Activated CD4-positive, alpha-beta T cell treated with anti-CD3 and anti-CD28 coated beads, Interleukin-2, amount 10 ng/mL, durations not matched to agents 24 days and 14 days (primary cell): ENCODE measurements around the gene ADCY3. TPM values are rescaled to one million over a fixed set of nuclear protein-coding genes. Genes with fewer than 3 reads are reported as not detected.

Experiments
- DNase-seq: peaks from one replicate; pipeline ENCODE4 v3.0.0; 2022
- H3K27ac Mint-ChIP-seq: one replicate; pipeline ENCODE4 v1.8.0; 2022; ENCODE audit warnings: mild to moderate bottlenecking, mixed read lengths
- H3K27me3 Mint-ChIP-seq: one replicate; pipeline ENCODE4 v1.8.0; 2022; ENCODE audit warnings: mixed read lengths
- H3K36me3 Mint-ChIP-seq: one replicate; pipeline ENCODE4 v1.8.0; 2022; ENCODE audit warnings: low read depth, mild to moderate bottlenecking, mixed read lengths
- H3K4me1 Mint-ChIP-seq: one replicate; pipeline ENCODE4 v1.8.0; 2021; ENCODE audit warnings: mixed read lengths
- H3K4me3 Mint-ChIP-seq: one replicate; pipeline ENCODE4 v1.8.0; 2022; ENCODE audit warnings: mild to moderate bottlenecking, moderate library complexity, mixed read lengths
- H3K9me3 Mint-ChIP-seq: one replicate; pipeline ENCODE4 v1.8.0; 2021; ENCODE audit warnings: mixed read lengths
- intact Hi-C: fragments of 100-400 bp; cut with micrococcal nuclease; formaldehyde crosslinking; loops from one replicate; pipeline ENCODE4 v1.15.1; 2023
- total RNA-seq: library from RNA; stranded (reverse); gene quantifications from 2 replicates; pipeline ENCODE4 v1.2.3, GENCODE V29; 2022

ADCY3 gene
- total RNA-seq, 1 donor from 2014 or later: 108 TPM

DNA sequence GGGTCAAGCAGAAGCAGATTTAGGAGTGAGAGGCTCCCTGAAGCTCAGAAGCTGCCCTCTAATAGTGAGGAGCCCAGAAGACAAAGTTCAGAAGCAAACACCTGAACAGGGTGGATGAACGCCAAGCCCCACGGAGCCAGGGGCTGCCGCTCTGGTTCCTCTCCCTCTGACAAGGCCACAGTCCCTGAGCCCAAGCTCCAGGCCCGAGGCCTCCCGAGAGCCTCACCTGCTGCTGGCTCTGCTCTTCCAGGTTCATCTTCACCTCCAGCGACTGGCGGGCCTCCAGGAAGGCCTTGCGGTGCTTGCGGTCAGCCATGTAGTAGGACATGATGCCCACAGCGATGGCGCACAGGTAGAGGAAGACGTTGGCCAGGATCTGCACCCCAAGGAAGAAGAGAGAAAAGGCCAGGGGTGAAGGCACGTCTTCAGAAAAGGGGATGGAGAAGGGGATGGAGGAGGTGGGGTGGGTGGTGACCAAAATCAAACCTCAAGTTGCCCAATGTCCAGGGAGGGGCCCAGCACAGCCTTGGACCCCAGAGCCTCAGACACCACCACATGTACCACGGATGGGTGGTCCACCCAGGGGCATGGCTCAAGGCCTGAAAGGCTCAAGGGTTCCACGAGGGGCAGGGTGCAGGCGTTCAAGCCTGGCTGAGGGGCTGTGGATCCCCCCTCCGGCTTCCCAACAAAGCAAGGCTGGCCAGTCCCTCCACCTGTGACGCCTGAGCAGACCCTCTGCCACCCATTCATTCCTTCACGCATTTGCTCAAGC, 47.5 kb downstream of the ADCY3 start:
- intact Hi-C loops: no loop called here
- Mint-ChIP-seq H3K9me3 (no peaks in the 10 kb centered on the region), H3K36me3 (no peaks in the 10 kb centered on the region), H3K4me3 (no peak overlapping the region), H3K27ac (no peak overlapping the region), H3K4me1 (no peaks in the 10 kb centered on the region), H3K27me3 (no peaks in the 10 kb centered on the region)
- no peak for DNase-seq

DNA sequence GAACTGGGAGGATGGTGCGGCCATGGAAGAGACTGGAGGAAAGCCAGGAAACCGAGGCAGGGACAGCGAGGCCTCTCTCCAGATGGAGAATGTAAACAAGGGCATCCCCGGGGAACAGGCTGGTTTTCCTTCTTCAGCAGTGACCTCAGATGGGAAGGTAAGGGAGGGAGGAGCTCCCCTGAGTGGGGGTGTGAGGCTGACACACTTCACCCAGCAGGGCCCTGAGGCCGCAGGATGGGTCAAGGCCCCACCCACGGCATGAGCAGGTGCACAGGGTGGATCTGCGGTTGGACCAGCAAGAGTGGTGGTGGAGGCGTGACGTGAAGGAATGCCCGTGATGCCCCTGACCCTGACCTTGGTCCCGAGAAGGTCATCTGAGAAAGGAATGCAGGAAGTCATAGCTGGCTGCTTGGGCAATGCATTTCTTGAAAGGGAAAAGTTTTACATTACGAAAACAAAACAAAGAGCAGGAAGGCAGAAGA, 48.1 kb downstream of the ADCY3 start:
- Mint-ChIP-seq H3K4me1 (no peaks in the 10 kb centered on the region), H3K36me3 (peaks cover 1% of the 10 kb centered on the region), H3K27me3 (no peaks in the 10 kb centered on the region), H3K4me3 (no peak overlapping the region), H3K27ac (no peak overlapping the region), H3K9me3 (no peaks in the 10 kb centered on the region)
- intact Hi-C loops: no loop called here
- DNase-seq: no peak

DNA sequence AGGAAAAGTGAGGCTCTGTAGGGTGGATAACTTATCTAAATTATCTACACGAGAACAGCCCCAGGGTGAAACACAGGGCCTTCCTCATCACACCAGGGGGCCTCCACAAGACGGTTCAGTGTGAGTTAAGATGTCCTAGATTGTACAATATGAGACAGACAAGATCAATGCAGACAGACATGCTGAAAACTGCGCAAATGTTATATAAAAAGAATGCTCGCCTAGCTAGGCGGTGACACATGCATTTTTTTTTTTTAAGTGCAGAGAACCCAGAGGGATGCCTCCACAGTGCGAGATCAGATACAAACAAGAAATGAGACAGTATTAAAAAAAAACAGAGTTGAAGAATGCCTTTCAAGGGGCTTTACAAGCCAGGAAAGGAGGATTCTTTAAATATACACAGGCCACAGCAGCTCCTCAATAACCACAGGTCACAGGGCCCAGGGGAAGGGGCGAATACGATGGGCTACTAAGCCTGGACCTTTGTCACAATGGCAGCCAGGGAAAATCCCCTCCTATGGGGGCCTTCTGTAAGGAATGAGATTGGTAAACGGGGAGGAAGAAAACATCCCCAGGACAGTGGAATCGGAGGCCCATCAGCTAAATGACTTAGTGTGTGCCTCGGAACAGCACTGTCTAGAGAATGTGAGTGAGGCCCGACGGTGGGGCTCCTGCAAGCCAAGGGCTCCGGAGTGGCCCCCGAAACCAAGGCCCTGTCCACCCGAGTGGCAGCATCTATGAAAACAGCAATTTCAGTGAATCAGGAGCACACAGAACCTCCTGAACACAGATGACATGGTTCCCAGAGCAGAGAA, 48.9 kb downstream of the ADCY3 start:
- no peaks in the 10 kb centered on the region for H3K9me3 Mint-ChIP-seq
- H3K4me3 Mint-ChIP-seq: no peak overlapping the region
- DNase-seq: no peak
- peaks cover 2% of the 10 kb centered on the region for H3K4me1 Mint-ChIP-seq
- intact Hi-C loops: no loop called here
- no peak overlapping the region for H3K27ac Mint-ChIP-seq
- H3K27me3 Mint-ChIP-seq: no peaks in the 10 kb centered on the region
- peaks cover 1% of the 10 kb centered on the region for H3K36me3 Mint-ChIP-seq

DNA sequence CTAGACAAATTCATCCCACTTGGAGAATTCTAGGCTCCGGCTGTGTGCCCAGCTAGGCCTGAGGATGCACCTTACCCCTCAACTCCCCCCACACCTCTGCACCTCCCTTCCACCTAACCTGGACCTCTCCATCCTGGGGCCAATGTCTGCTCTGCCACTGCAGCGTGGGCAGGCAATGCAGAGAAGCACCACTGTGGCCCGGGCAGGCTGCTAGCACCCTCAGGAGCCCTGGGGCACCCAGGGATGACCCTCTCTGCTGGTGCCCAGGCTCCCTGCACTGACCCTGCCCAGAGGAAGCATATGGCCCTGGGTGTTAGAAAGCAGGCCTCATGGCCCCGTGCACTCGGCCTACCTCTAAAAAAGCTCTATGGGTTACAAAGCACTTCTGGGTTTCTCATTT, 49.6 kb downstream of the ADCY3 start:
- no peak overlapping the region for H3K27ac Mint-ChIP-seq
- H3K9me3 Mint-ChIP-seq: no peaks in the 10 kb centered on the region
- H3K36me3 Mint-ChIP-seq: peaks cover 1% of the 10 kb centered on the region
- H3K27me3 Mint-ChIP-seq: no peaks in the 10 kb centered on the region
- intact Hi-C loops: no loop called here
- peaks cover 2% of the 10 kb centered on the region for H3K4me1 Mint-ChIP-seq
- no peak overlapping the region for H3K4me3 Mint-ChIP-seq
- DNase-seq: no peak

DNA sequence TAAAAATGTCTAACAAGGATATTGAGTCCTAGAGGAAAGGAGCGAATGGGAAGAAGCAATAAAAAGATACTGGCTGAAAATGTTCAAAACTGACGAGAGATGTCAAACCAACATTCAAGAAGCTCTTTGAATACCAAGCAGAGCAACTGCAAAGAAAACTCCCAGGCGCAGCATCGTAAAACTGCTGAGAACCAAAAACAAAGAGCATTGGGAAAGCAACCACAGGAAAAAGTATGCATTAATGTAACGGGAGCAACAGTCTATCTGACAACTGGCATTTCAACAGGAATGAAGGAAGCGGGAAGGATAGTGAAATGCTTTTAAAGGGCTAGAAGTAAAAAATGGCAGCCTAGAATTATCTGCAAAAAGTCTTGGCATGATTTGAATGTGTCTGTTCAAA, 53.1 kb downstream of the ADCY3 start:
- no peak for DNase-seq
- Mint-ChIP-seq H3K9me3 (no peaks in the 10 kb centered on the region), H3K27me3 (no peaks in the 10 kb centered on the region), H3K36me3 (peaks cover 1% of the 10 kb centered on the region), H3K27ac (no peak overlapping the region), H3K4me1 (peaks cover 2% of the 10 kb centered on the region), H3K4me3 (no peak overlapping the region)
- intact Hi-C loops: no loop called here

DNA sequence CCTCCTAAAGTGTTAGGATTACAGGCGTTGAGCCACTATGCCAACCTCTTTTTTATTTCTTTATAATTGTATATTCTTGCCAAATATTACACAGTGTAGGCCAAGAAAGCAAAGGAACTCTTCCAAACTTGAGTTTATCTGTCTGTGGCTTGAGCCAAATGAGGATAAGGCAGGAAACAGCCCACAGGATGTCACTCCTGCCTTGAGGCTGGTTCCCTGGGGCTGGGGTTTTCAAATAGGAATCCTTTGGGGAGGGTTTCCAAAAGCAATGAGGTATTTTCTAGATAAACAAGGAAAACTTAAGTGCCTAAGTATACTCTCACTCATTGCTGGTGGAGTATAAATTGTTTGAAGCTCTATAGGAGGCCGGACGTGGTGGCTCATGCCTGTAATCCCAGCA, 56.4 kb downstream of the ADCY3 start:
- Mint-ChIP-seq H3K27me3 (no peaks in the 10 kb centered on the region), H3K36me3 (peaks cover 1% of the 10 kb centered on the region), H3K27ac (no peak overlapping the region), H3K9me3 (no peaks in the 10 kb centered on the region), H3K4me3 (no peak overlapping the region), H3K4me1 (peaks cover 2% of the 10 kb centered on the region)
- no peak for DNase-seq
- intact Hi-C loops: no loop called here

DNA sequence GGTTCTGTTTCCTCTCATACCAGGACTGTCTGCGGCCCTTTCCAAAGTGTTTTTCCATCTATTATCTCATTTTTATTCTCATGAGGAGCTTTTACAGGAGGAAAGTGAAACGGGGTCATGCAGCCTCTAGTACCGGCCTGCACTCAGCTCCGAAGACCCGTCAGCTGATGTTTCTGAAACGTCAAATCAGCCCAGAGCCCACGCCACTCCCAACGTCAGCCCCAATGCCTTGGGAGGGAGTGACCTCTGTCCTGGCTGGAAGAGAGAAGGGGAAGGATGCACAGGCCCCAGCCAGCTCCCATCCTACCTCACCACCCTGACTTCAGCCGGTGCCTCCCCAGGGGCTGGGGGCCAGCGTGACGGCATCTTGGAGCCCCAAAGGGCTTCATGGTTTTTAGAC, 58.5 kb downstream of the ADCY3 start:
- Mint-ChIP-seq H3K4me3 (no peak overlapping the region), H3K4me1 (no peaks in the 10 kb centered on the region), H3K27ac (no peak overlapping the region), H3K27me3 (no peaks in the 10 kb centered on the region), H3K9me3 (no peaks in the 10 kb centered on the region), H3K36me3 (no peaks in the 10 kb centered on the region)
- intact Hi-C loops: no loop called here
- DNase-seq: no peak

DNA sequence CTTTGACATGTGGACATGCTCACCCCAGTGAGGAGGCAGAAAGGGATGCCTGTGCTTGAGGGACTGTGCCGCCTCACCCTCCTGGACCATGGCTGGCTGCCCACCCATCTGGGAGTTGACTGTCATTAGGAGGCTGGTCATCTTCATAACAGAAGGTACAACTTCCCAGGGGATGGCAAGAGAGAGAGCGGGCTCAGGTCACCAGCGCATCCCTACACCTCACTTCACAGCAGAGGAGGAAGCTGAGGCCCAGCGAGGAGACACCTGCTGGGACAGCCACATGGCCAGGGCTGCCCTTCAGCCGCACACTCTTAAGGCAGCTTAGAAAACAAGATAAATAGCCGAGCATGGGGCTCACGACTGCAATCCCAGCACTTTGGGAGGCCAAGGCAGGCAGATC, 59.4 kb downstream of the ADCY3 start:
- intact Hi-C loops: no loop called here
- Mint-ChIP-seq H3K27ac (no peak overlapping the region), H3K4me3 (no peak overlapping the region), H3K27me3 (no peaks in the 10 kb centered on the region), H3K36me3 (no peaks in the 10 kb centered on the region), H3K9me3 (no peaks in the 10 kb centered on the region), H3K4me1 (no peaks in the 10 kb centered on the region)
- DNase-seq: no peak

DNA sequence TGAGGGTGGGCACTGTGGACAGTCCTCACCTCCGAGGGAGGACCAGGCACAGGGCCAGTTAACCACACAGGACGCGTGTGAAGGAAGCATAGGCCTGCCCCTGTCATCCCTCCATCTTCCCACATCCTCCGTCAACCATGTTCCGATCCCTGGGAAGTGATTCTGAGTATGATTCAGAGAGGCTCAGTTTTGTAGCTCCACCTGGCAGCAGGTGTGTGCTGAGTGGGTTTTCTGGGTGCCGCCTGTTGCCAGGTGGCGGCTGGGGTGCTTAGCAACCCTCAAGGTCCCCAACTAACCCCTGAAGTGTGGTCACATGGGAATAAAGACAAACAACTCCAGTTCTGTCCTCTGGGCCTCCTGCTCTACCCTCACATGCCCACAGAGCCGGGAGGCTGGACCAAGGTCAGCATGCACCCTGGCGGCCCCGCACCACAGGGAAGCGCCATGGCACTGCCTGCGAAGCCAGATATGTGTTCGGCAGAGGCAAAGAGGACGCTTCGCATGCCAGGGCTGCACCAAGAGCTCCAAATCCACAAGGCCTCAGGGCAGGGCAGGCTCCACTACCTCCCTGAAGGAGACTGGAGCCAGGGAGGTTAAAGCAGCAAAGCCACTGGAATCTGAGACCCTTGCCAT, 60.0 kb downstream of the ADCY3 start:
- no peak for DNase-seq
- Mint-ChIP-seq H3K4me1 (no peaks in the 10 kb centered on the region), H3K9me3 (no peaks in the 10 kb centered on the region), H3K27ac (no peak overlapping the region), H3K4me3 (no peak overlapping the region), H3K36me3 (no peaks in the 10 kb centered on the region), H3K27me3 (no peaks in the 10 kb centered on the region)
- intact Hi-C loops: no loop called here

DNA sequence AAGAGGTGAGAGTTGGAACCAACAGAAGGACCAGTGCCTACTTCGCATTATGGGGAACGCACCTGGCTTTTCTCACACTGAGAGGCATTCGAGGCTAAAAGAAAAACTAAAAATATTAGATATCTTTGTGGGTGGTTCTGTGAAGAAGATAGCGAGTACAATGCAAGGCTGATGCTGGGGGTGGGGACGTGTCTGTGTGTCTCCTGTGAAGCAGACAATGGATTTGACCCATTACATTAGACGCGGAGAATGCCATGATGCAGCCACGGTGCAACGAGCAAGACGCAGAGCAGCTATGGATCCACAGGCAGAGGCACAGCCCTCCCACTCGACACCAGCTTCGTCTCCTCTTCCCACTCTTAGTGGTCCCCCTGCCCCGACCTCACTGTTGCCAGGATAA, 61.0 kb downstream of the ADCY3 start:
- intact Hi-C loops: no loop called here
- Mint-ChIP-seq H3K27ac (no peak overlapping the region), H3K4me3 (no peak overlapping the region), H3K4me1 (no peaks in the 10 kb centered on the region), H3K9me3 (no peaks in the 10 kb centered on the region), H3K36me3 (no peaks in the 10 kb centered on the region), H3K27me3 (no peaks in the 10 kb centered on the region)
- DNase-seq: no peak

DNA sequence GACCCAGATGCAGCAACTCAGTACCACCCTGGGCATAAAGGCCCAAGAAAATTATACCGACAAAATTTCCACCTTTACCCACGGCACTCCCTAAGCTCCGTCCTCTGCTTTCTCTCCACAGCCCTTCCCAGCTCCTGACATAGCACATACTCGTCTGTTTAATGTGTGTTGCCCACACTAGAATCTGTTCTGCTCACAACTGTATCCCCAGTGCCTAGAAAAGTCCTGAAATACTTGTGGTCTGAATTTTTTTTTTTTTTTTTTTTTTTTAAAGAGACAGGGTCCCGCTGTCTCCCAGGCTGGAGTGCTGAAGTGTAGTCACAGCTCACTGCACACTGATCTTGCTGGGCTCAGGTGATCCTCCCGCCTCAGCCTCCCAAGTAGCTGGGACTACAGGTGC, 62.3 kb downstream of the ADCY3 start:
- Mint-ChIP-seq H3K36me3 (no peaks in the 10 kb centered on the region), H3K27ac (no peak overlapping the region), H3K4me1 (no peaks in the 10 kb centered on the region), H3K4me3 (no peak overlapping the region), H3K27me3 (no peaks in the 10 kb centered on the region), H3K9me3 (no peaks in the 10 kb centered on the region)
- DNase-seq: no peak
- intact Hi-C loops: no loop called here

DNA sequence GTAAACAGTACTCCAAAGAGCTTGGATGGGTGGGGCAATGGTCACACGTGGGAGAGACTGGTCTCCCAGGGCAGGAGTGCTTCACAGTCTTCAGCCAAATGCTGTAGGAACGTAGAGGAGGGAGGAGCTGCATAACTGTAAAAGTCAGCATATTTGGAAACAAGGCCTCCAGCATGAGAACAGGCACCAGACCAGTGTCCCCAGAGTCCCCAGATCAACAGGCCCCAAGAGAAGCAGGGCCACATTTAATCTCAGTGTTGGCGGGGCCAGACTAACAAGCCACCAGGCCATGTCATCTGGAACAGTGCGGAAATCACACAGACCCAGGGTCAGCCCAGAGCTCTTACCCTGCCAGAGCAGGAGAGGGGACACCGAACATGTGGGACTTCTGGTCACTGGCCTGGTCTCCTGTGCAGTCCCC, 63.2 kb downstream of the ADCY3 start:
- intact Hi-C loops: no loop called here
- H3K27ac Mint-ChIP-seq: no peak overlapping the region
- H3K36me3 Mint-ChIP-seq: no peaks in the 10 kb centered on the region
- no peaks in the 10 kb centered on the region for H3K9me3 Mint-ChIP-seq
- no peaks in the 10 kb centered on the region for H3K4me1 Mint-ChIP-seq
- no peak overlapping the region for H3K4me3 Mint-ChIP-seq
- H3K27me3 Mint-ChIP-seq: no peaks in the 10 kb centered on the region
- no peak for DNase-seq

DNA sequence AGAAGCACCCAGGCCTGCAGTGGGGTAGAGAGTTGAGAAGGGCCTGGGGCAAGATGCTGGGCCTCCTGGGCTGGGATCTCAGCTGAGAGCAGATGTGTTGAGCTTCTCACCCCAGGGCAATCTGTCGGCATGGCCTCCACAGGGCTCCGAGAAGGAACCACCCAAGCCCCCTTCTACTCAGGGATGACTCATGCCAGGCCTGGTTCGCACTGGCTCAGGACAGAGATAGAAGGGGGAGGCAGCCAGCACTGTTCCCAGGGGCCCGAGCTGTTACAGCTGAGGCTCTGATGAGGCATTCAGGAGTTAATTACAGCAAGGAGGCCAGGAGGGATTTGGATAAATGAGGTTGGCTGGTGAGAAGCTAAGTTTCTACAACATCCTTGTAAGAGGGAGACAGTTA, 64.3 kb downstream of the ADCY3 start:
- no peaks in the 10 kb centered on the region for H3K4me1 Mint-ChIP-seq
- no peak overlapping the region for H3K27ac Mint-ChIP-seq
- no peaks in the 10 kb centered on the region for H3K36me3 Mint-ChIP-seq
- no peak overlapping the region for H3K4me3 Mint-ChIP-seq
- no peak for DNase-seq
- intact Hi-C loops: no loop called here
- no peaks in the 10 kb centered on the region for H3K9me3 Mint-ChIP-seq
- H3K27me3 Mint-ChIP-seq: no peaks in the 10 kb centered on the region

DNA sequence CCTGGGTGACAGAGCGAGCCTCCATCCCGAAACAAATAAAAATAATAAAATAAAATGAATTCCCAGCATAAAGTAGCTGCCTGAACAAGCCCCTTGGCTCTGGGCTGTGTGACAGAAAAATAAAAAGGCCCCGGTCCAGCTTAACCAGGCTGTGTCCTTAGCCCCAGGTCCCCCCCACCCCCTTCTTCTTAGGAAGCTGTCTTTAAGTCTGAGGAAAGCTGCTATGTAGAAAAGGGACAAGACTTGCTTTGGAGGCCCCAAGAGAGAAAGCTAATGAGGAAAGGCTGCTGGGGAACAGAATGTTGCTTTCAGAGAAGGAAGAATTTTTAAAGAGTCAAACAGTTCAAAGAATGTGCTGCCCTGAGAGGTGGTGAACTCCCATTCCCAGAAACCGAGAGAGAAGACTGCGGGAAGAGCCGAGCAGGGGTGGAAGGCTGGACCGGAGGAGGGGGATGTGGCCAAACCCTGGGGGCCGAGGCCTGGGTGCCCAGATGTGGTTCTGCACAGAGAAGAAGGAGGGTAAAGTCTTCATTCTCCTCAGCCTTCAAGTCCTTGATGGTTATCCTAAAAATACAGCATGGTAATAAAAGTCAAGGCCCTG, 64.9 kb downstream of the ADCY3 start:
- no peaks in the 10 kb centered on the region for H3K27me3 Mint-ChIP-seq
- H3K4me1 Mint-ChIP-seq: no peaks in the 10 kb centered on the region
- H3K27ac Mint-ChIP-seq: no peak overlapping the region
- intact Hi-C loops: no loop called here
- no peak overlapping the region for H3K4me3 Mint-ChIP-seq
- no peaks in the 10 kb centered on the region for H3K9me3 Mint-ChIP-seq
- H3K36me3 Mint-ChIP-seq: no peaks in the 10 kb centered on the region
- DNase-seq: no peak
